Skeletal muscle satellite cell (primary cell): ENCODE results near the gene HMCN1.

ENCODE experiments used
- H3K27me3 ChIP-seq: 2 replicates; pipeline ENCODE4 v1.7.0; 2013; ENCODE audit warnings: low read length; ENCODE audit not compliant: control insufficient read depth, insufficient read depth
- H3K36me3 ChIP-seq: 2 replicates; pipeline ENCODE4 v1.7.0; 2013; ENCODE audit warnings: mild to moderate bottlenecking, control low read depth, low read length; ENCODE audit not compliant: insufficient read depth
- H3K4me1 ChIP-seq: 2 replicates; pipeline ENCODE4 v1.7.0; 2013; ENCODE audit warnings: low read length; ENCODE audit not compliant: control insufficient read depth, insufficient read depth
- H3K4me2 ChIP-seq: 2 replicates; pipeline ENCODE4 v1.7.0; 2013; ENCODE audit warnings: mild to moderate bottlenecking, low read length
- H3K4me3 ChIP-seq: 2 replicates; pipeline ENCODE4 v1.7.0; 2013; ENCODE audit warnings: low read length
- H3K9ac ChIP-seq: 2 replicates; pipeline ENCODE4 v1.7.0; 2013; ENCODE audit warnings: mild to moderate bottlenecking, low read depth, low read length, moderate library complexity
- H3K9me3 ChIP-seq: replicated peaks from 2 replicates; pipeline ENCODE4 v1.7.0; 2013; ENCODE audit warnings: mild to moderate bottlenecking, control low read depth, low read length

The HMCN1 gene

GRCh38 chr1:185860311-185860710 lies 126.1 kb downstream of the HMCN1 start:
- Histone ChIP-seq H3K36me3 (no peaks in the 10 kb centered on the region), H3K9ac (no peak overlapping the region), H3K4me3 (no peak overlapping the region), H3K27me3 (no peaks in the 10 kb centered on the region), H3K4me2 (no peak overlapping the region), H3K9me3 (no peaks in the 10 kb centered on the region), H3K4me1 (peaks cover 40% of the 10 kb centered on the region)

GRCh38 chr1:185860859-185861258 lies 126.7 kb downstream of the HMCN1 start:
- Histone ChIP-seq H3K4me1 (peaks cover 43% of the 10 kb centered on the region), H3K4me3 (no peak overlapping the region), H3K4me2 (no peak overlapping the region), H3K9me3 (no peaks in the 10 kb centered on the region), H3K9ac (no peak overlapping the region), H3K36me3 (no peaks in the 10 kb centered on the region), H3K27me3 (no peaks in the 10 kb centered on the region)

- H3K27me3 ChIP-seq: no peaks in the 10 kb centered on the region
- no peak overlapping the region for H3K9ac ChIP-seq
- H3K36me3 ChIP-seq: no peaks in the 10 kb centered on the region
- no peaks in the 10 kb centered on the region for H3K9me3 ChIP-seq
- H3K4me2 ChIP-seq: no peak overlapping the region
- H3K4me1 ChIP-seq: peaks cover 43% of the 10 kb centered on the region
- H3K4me3 ChIP-seq: no peak overlapping the region
Observed at GRCh38 chr1:185861630-185862029, 127.4 kb downstream of the HMCN1 start.

- Histone ChIP-seq H3K4me1 (peaks cover 42% of the 10 kb centered on the region), H3K27me3 (no peaks in the 10 kb centered on the region), H3K4me2 (no peak overlapping the region), H3K9me3 (no peaks in the 10 kb centered on the region), H3K4me3 (no peak overlapping the region), H3K36me3 (no peaks in the 10 kb centered on the region), H3K9ac (no peak overlapping the region)
Observed at GRCh38 chr1:185862235-185862634, 128.0 kb downstream of the HMCN1 start.

- no peak overlapping the region for H3K9ac ChIP-seq
- H3K4me1 ChIP-seq: peaks cover 38% of the 10 kb centered on the region
- H3K4me2 ChIP-seq: no peak overlapping the region
- H3K36me3 ChIP-seq: no peaks in the 10 kb centered on the region
- no peak overlapping the region for H3K4me3 ChIP-seq
- no peaks in the 10 kb centered on the region for H3K9me3 ChIP-seq
- no peaks in the 10 kb centered on the region for H3K27me3 ChIP-seq
Observed at GRCh38 chr1:185864331-185864730, 130.1 kb downstream of the HMCN1 start.

- Histone ChIP-seq H3K36me3 (no peaks in the 10 kb centered on the region), H3K4me3 (no peak overlapping the region), H3K4me2 (no peak overlapping the region), H3K9me3 (no peaks in the 10 kb centered on the region), H3K27me3 (no peaks in the 10 kb centered on the region), H3K4me1 (peaks cover 38% of the 10 kb centered on the region), H3K9ac (no peak overlapping the region)
Observed at GRCh38 chr1:185864889-185865517, 130.8 kb downstream of the HMCN1 start.

GRCh38 chr1:185869590-185869989 lies 135.4 kb downstream of the HMCN1 start:
- no peaks in the 10 kb centered on the region for H3K27me3 ChIP-seq
- no peaks in the 10 kb centered on the region for H3K9me3 ChIP-seq
- H3K4me2 ChIP-seq: no peak overlapping the region
- H3K36me3 ChIP-seq: no peaks in the 10 kb centered on the region
- H3K9ac ChIP-seq: no peak overlapping the region
- H3K4me3 ChIP-seq: no peak overlapping the region
- peaks cover 9% of the 10 kb centered on the region for H3K4me1 ChIP-seq

- no peaks in the 10 kb centered on the region for H3K9me3 ChIP-seq
- no peak overlapping the region for H3K9ac ChIP-seq
- no peak overlapping the region for H3K4me3 ChIP-seq
- H3K4me1 ChIP-seq: no peaks in the 10 kb centered on the region
- H3K36me3 ChIP-seq: no peaks in the 10 kb centered on the region
- H3K27me3 ChIP-seq: no peaks in the 10 kb centered on the region
- H3K4me2 ChIP-seq: no peak overlapping the region
Observed at GRCh38 chr1:185871627-185872150, 137.5 kb downstream of the HMCN1 start.

- Histone ChIP-seq H3K27me3 (no peaks in the 10 kb centered on the region), H3K9me3 (no peaks in the 10 kb centered on the region), H3K9ac (no peak overlapping the region), H3K4me1 (no peaks in the 10 kb centered on the region), H3K36me3 (no peaks in the 10 kb centered on the region), H3K4me2 (no peak overlapping the region), H3K4me3 (no peak overlapping the region)
Observed at GRCh38 chr1:185874246-185874645, 140.1 kb downstream of the HMCN1 start.

- Histone ChIP-seq H3K4me2 (no peak overlapping the region), H3K4me3 (no peak overlapping the region), H3K9ac (no peak overlapping the region), H3K9me3 (no peaks in the 10 kb centered on the region), H3K4me1 (no peaks in the 10 kb centered on the region), H3K27me3 (no peaks in the 10 kb centered on the region), H3K36me3 (no peaks in the 10 kb centered on the region)
Observed at GRCh38 chr1:185880330-185880729, 146.1 kb downstream of the HMCN1 start.

- H3K27me3 ChIP-seq: no peaks in the 10 kb centered on the region
- no peak overlapping the region for H3K4me2 ChIP-seq
- no peaks in the 10 kb centered on the region for H3K36me3 ChIP-seq
- no peaks in the 10 kb centered on the region for H3K4me1 ChIP-seq
- no peak overlapping the region for H3K9ac ChIP-seq
- H3K4me3 ChIP-seq: no peak overlapping the region
- no peaks in the 10 kb centered on the region for H3K9me3 ChIP-seq
Observed at GRCh38 chr1:185880779-185881333, 146.7 kb downstream of the HMCN1 start.

GRCh38 chr1:185886046-185886445 lies 151.9 kb downstream of the HMCN1 start:
- Histone ChIP-seq H3K9ac (no peak overlapping the region), H3K4me1 (no peaks in the 10 kb centered on the region), H3K36me3 (no peaks in the 10 kb centered on the region), H3K4me3 (no peak overlapping the region), H3K9me3 (no peaks in the 10 kb centered on the region), H3K27me3 (no peaks in the 10 kb centered on the region), H3K4me2 (no peak overlapping the region)
